HepG2 (cell line): ENCODE results near the gene TMEM184B. TPM values are rescaled to one million over a fixed set of nuclear protein-coding genes. Genes with fewer than 3 reads are reported as not detected.

ENCODE experiments used
- ATAC-seq: fragments of 200-7000 bp; cut with Tn5 transposase; 3 replicates; pipeline ENCODE4 v1.9.1; 2020; ENCODE audit warnings: mild to moderate bottlenecking, moderate library complexity
- BruUV-seq: library from RNA; stranded (reverse); fragments of 400-500 nt; replicated peaks from 2 replicates; lab custom pipeline; 2021; lab: Mats Ljungman, UMichigan
- CTCF ChIA-PET: fragments of 300-600 bp; formaldehyde crosslinking; extraction: SDS; loops from one replicate; lab custom pipeline; 2021; ENCODE audit warnings: low total read pairs, inconsistent platforms, low intra/inter-chr PET ratio; lab: Yijun Ruan, JAX
- POLR2A ChIA-PET: fragments of 350-600 bp; sonication (Branson Sonifier 250); formaldehyde crosslinking; loops from one replicate; lab custom pipeline; 2020; ENCODE audit warnings: antibody characterized with exemption, inconsistent platforms; lab: Yijun Ruan, JAX
- DNase-seq: peaks from one replicate; pipeline ENCODE4 v3.0.0-alpha.2; 2015; ENCODE audit warnings: low spot score
- FAIRE-seq: peaks from 3 replicates; lab custom pipeline; 2011; peaks lifted over from hg19 to GRCh38; lab: Jason Lieb, UNC
- H2AFZ ChIP-seq: one replicate; pipeline ENCODE4 v1.6.1; 2011; ENCODE audit warnings: low read length, inconsistent platforms
- H3K27ac ChIP-seq: fragments of 300-600 bp; 3 replicates; pipeline ENCODE4 v1.8.0; 2011; ENCODE audit warnings: mixed run types, mild to moderate bottlenecking, mixed read lengths, low read length, inconsistent platforms; ENCODE audit not compliant: insufficient read depth; ENCODE audit errors: extremely low read length
- H3K27me3 ChIP-seq, 2 experiments: fragments of 200-600 bp in 1 of 2; 2 replicates in 1 of 2; 3 replicates in 1 of 2; pipeline versions ENCODE4 v1.6.0 to v1.8.0; 2011; ENCODE audit warnings: low read length in 2 of 2, mild to moderate bottlenecking in 2 of 2, moderate library complexity in 2 of 2, inconsistent platforms in 1 of 2; ENCODE audit not compliant: insufficient read depth in 2 of 2, control insufficient read depth in 1 of 2
- H3K36me3 ChIP-seq, 2 experiments: fragments of 200-600 bp in 1 of 2; replicated peaks in 1 of 2; 2 replicates in 1 of 2; 3 replicates in 1 of 2; pipeline versions ENCODE4 v1.5.1 to v1.8.0; 2011; ENCODE audit warnings: low read length in 2 of 2, inconsistent platforms in 1 of 2; ENCODE audit not compliant: insufficient read depth in 2 of 2, control insufficient read depth in 1 of 2
- H3K4me1 ChIP-seq: 2 replicates; pipeline ENCODE4 v1.5.1; 2012; ENCODE audit warnings: low read length, inconsistent platforms; ENCODE audit not compliant: insufficient read depth
- H3K4me2 ChIP-seq: 2 replicates; pipeline ENCODE4 v1.6.0; 2011; ENCODE audit warnings: low read depth, low read length, inconsistent platforms
- H3K4me3 ChIP-seq, 3 experiments: fragments of 200-600 bp in 1 of 3; sonication (generic), shearing (Covaris generic) in 1 of 3; replicated peaks in 1 of 3; 2 replicates each; pipeline ENCODE4 v1.5.1; 2011 to 2016; ENCODE audit warnings: low read length in 3 of 3, inconsistent platforms in 2 of 3, low read depth in 2 of 3, mild to moderate bottlenecking in 2 of 3, control low read depth in 1 of 3, mixed read lengths in 1 of 3; ENCODE audit not compliant: insufficient read depth in 1 of 3
- H3K79me2 ChIP-seq: one replicate; pipeline ENCODE4 v1.6.1; 2011; ENCODE audit warnings: low read length, inconsistent platforms; ENCODE audit not compliant: insufficient read depth
- H3K9ac ChIP-seq: 2 replicates; pipeline ENCODE4 v1.6.0; 2011; ENCODE audit warnings: mild to moderate bottlenecking, low read depth, low read length, inconsistent platforms; ENCODE audit not compliant: insufficient read depth
- H3K9me3 ChIP-seq: 2 replicates; pipeline ENCODE4 v1.5.1; 2012; ENCODE audit warnings: mild to moderate bottlenecking, low read length
- H4K20me1 ChIP-seq: 2 replicates; pipeline ENCODE4 v1.6.0; 2011; ENCODE audit warnings: inconsistent platforms, mild to moderate bottlenecking, low read length, moderate library complexity; ENCODE audit not compliant: insufficient read depth
- AGO2 ChIP-seq: fragments of 200-400 bp; formaldehyde crosslinking; optimal IDR thresholded peaks from 2 replicates; pipeline ENCODE3; 2017; ENCODE audit warnings: mild to moderate bottlenecking, low read depth, low read length, moderate library complexity
- HES4 ChIP-seq: sonication (generic); formaldehyde crosslinking; IDR thresholded peaks from 2 replicates; pipeline ENCODE4 v1.9.0; 2021; ENCODE audit warnings: mild to moderate bottlenecking, missing genetic modification reagents, borderline replicate concordance
- NFYB ChIP-seq: sonication (generic); formaldehyde crosslinking; IDR thresholded peaks from 2 replicates; pipeline ENCODE4 v1.4.0; 2020; ENCODE audit warnings: missing genetic modification reagents
- RBM39 ChIP-seq: fragments of 200-400 bp; formaldehyde crosslinking; IDR thresholded peaks from one replicate; pipeline ENCODE4 v1.6.1; 2018; ENCODE audit warnings: antibody characterized with exemption, mild to moderate bottlenecking, low read depth, low read length; ENCODE audit not compliant: poor library complexity, severe bottlenecking
- ZNF782 ChIP-seq: sonication (generic); formaldehyde crosslinking; IDR thresholded peaks from 2 replicates; pipeline ENCODE4 v1.4.0; 2020; ENCODE audit warnings: missing genetic modification reagents, mild to moderate bottlenecking, borderline replicate concordance
- WGBS: methylation state at CpG from one replicate; pipeline ENCODE4 v1.1.6; 2017; ENCODE audit warnings: low lambda C conversion rate; 5-methylcytosine and 5-hydroxymethylcytosine counted together
- in situ Hi-C: cut with HindIII; loops from 2 replicates; pipeline ENCODE4 v1.10.0; 2017; ENCODE audit warnings: low pct_unique_long_range_greater_than_20kb; ENCODE audit not compliant: extremely low pct_ligation_motif_present
- intact Hi-C: fragments of 100-400 bp; cut with micrococcal nuclease; formaldehyde crosslinking; loops from one replicate; pipeline ENCODE4 v1.10.0; 2022; ENCODE audit not compliant: unreplicated experiment
- polyA plus RNA-seq, 8 experiments: library from polyadenylated mRNA; depleted of rRNA in 3 of 8; stranded (reverse) in 7 of 8; unstranded in 1 of 8; fragments of >200 nt; fragmentation: Illumina TruSeq in 4 of 8; extraction: Trizol in 4 of 8; gene quantifications; 2 replicates each; pipeline versions ENCODE4 v1.2.1 to v1.2.3, GENCODE V29; 2011 to 2016; ENCODE audit warnings: low read depth in 4 of 8, missing spikeins in 1 of 8, mixed read lengths in 1 of 8; ENCODE audit not compliant: insufficient read depth in 1 of 8
- total RNA-seq, 5 experiments: library from RNA; depleted of rRNA; stranded (reverse); fragments of >200 nt; fragmentation: Illumina TruSeq; extraction: Trizol; gene quantifications; 2 replicates each; pipeline ENCODE4 v1.2.3, GENCODE V29; 2016; ENCODE audit warnings: low read depth in 1 of 5

TMEM184B gene
- total and polyA plus RNA-seq, 2 of the 13 experiments (the other 11 are each of a cell fraction or from before 2014, with no cell fraction given) = 15.9 to 16.0 TPM

DNA sequence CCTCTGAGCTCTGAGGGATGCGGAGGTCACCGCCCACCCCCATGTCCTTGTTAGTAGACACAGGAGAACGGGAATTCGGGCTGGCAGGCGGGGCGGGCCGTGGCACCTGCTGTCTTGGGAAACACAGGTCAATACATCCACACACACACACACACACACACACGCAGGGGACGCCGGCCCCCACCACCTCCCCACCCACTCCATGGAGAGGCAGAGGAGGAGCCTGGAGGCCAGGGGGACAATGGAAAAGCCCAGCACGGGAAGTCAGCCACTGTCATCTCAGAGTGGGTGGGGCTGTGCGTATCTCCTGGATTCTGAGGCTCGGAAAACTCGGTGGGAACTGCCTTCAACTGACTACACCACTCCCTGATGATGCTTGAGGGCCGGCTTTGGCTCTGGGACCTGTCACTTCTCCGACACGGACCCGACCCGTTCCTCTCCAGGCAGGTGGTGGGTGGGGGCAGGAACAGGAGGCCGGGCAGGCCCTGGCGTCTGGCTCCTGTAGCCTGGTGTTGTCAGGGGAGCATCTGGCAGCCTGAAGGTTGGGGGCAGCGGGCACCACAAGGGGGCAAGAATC, 18.5 kb upstream of the TMEM184B start:
- POLR2A ChIA-PET = no interaction called here
- H3K9ac ChIP-seq = no peak overlapping the region
- no peak for FAIRE-seq
- H3K27ac ChIP-seq = no peak overlapping the region
- no peaks in the 10 kb centered on the region; a peak in 1 of 5 replicates for H3K27me3 ChIP-seq
- BruUV-seq = TSS peak; percentile 21
- TF ChIP-seq ZNF782 (CRISPR knock-in tag) = no peak
- TF ChIP-seq AGO2 = peak; percentile 82
- intact Hi-C loops = no loop called here
- ATAC-seq = no peak
- DNase-seq = no peak
- H2AFZ ChIP-seq = no peak overlapping the region
- peaks cover 12 to 27% of the 10 kb centered on the region in 2 experiments for H3K36me3 ChIP-seq
- H3K4me2 ChIP-seq = no peak overlapping the region
- H3K9me3 ChIP-seq = no peaks in the 10 kb centered on the region
- WGBS = 90% methylated on average over 13 of the region's 22 CpGs
- in situ Hi-C loops = no loop called here
- no peaks in the 10 kb centered on the region for H3K79me2 ChIP-seq
- CTCF ChIA-PET = no interaction called here
- H3K4me1 ChIP-seq = peaks cover 16% of the 10 kb centered on the region
- H3K4me3 ChIP-seq = no peak overlapping the region
- no peaks in the 10 kb centered on the region for H4K20me1 ChIP-seq

DNA sequence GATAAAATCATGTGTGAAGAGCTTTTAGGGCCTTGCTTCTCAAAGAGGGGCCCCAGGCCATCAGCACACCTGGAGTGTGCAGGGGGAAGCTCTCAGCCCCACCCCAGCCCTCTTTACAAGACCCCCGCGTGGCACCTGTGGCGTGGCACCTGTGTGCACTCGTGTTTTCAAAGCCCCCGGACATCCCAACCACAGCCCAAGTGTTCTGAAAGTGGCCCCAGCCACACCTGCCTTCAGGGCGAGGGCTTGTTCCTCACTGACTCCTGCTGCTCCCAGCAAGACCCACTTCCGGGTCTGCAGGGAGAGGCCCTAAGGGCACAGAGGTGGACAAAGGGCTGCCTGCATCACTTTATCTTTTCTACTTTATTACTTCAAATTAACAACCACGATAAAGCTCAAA, 17.5 kb upstream of the TMEM184B start:
- no peak for ATAC-seq
- Histone ChIP-seq H3K27me3 (no peaks in the 10 kb centered on the region; a peak in 1 of 5 replicates), H3K4me1 (peaks cover 19% of the 10 kb centered on the region), H3K36me3 (peaks cover 5 to 19% of the 10 kb centered on the region in 2 experiments), H3K27ac (no peak overlapping the region), H2AFZ (no peak overlapping the region), H3K4me2 (no peak overlapping the region), H3K9ac (no peak overlapping the region), H3K9me3 (no peaks in the 10 kb centered on the region), H3K4me3 (no peak overlapping the region), H3K79me2 (no peaks in the 10 kb centered on the region), H4K20me1 (no peaks in the 10 kb centered on the region)
- ChIA-PET CTCF (no interaction called here), POLR2A (no interaction called here)
- no peak for TF ChIP-seq NFYB (CRISPR knock-in tag)
- TF ChIP-seq RBM39 = no peak
- no peak for TF ChIP-seq HES4
- no TSS peak for BruUV-seq
- 96% methylated on average over 3 of the region's 8 CpGs for WGBS
- in situ Hi-C loops = no loop called here
- intact Hi-C loops = no loop called here
- no peak for FAIRE-seq
- DNase-seq = no peak
